ENCODE measurements around the gene FLOT2. TPM values are rescaled to one million over a fixed set of nuclear protein-coding genes. Genes with fewer than 3 reads are reported as not detected.
"Not testable (repeated sequence)": the region's sequence is repeated elsewhere in the genome, so short reads cannot be mapped to it uniquely, and the experiment has no call there.

The FLOT2 gene
- total RNA-seq, 2 experiments from 2014 or later: 89.8 to 96.5 TPM

DNA sequence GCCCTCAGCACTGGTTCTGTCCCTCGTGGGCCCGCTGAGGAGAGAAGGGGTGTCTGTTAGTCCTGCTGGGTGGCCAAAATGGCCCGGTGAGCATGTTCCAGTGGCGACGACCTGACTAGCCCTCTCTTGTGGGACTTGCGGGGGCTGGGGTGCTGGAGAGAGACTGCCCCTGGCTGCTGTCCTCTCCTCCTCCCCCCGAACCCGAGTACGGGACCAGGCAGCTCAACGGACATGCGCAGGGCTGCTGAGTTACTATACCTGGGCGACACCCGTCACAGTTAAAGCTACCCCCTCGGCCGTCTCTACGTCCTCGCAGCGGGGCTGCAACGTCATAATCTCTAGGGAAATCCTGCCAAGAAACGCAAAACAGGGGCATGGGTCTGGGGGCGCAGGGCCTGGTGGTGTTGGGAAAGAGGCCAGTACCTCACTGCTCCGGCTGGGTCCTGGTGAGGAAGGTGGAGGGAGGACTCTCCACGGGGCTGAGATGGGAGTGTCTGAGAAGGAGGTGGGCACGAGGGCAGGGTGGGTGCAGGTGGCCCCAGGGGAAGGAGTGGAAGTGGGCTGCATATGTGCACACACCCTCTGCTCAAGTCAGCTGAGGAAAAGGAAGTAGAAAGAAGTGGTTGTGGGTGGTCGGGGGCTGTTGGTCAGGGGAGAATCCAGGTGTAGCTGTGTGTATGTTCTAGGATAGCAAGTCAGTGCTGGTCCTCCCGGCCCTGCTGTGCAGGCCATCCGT is 13.4 kb downstream of the FLOT2 start:
- POLR2A ChIA-PET: no interaction called here
- CTCF ChIA-PET: interaction anchor here (0.9 to 2.0 kb wide), 3 partner anchors 8 to 35 kb away, joined by 3 to 5 read pairs (median 3); no protein-coding TSS in a partner anchor

DNA sequence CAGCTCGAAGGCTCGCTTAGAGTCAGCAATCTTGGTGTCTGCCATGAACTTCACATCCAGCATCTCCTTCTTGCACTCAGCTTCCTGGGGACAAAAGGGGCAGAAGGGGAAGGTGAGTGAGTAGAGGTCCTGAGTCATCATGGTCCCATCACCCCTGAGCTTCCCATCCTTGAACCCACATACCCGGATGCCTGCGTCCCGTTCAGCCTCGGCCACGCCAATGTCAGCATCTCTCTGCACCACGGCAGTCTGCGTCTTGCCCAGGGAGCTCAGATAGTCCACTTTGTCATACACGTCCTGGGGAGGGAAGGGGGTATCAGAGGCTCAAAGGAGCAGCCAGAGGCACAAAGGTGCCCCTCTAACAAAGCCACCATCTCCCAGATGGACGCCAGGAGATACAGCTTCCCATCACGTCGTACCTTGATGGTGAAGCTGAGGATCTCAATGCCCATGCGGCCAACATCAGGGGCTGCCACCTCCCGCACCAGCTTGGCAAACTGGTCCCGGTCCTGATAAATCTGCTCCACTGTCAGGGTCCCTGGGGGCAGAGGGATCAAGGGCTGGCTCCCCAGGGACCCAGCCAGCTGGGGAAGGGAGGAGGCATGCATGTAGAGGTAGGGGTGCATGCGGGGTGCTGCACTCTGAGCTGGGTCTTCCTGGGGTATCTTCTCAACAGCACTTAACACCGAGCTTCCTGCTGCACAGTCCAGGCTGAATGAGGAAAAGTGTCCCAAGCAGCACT is 15.2 kb downstream of the FLOT2 start:
- ChIA-PET POLR2A (interaction anchor here (0.7 to 1.2 kb wide), 2 partner anchors 10 to 14 kb away, joined by 3 to 5 read pairs; no protein-coding TSS in a partner anchor), CTCF (interaction anchor here (0.7 to 2.0 kb wide), 3 partner anchors 10 to 118 kb away, joined by 3 to 5 read pairs (median 3); no protein-coding TSS in a partner anchor)

DNA sequence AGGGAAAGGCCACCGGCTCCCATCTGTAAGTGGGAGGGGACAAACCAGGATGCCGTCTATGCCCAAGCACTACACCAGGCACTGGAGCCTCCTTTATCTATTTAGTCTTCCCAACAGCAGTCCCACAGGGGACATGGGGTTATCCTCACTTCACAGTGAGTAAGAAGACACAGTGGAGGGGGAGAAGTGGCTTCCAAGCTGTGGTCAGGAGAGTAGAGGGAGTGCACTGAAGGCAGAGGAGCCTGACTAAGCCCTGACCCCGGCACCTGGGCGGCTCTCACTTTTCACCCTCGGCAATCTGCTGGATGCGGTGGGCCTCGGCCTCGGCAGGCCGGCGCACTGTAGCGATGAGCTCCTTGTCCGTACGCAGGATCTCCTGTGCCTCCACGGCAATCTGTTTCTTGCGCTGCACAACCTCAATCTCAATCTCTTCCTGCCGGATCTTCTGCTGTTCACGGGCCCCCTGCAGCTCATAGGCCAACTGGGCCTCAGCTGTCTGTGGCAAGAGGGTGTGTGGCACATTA is 15.9 kb downstream of the FLOT2 start:
- CTCF ChIA-PET: no interaction called here

DNA sequence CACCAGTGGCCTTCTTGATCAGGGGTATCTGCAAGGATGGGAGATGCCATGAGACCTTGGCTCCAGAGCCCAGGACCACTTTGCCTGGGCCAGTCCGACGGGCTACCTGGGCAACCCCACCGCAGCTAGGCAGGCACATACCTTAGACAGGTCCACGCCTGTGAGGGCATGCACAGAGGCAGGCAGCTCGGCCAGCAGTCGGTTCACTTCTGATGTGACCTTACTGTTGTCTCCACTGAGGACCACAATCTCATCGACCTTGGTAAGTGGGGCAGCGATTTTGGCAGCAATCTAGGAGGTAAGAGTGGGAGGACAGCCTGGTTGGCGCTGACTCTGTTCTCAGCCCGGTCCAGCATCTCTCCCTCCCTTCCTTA is 17.0 kb downstream of the FLOT2 start:
- POLR2A ChIA-PET: no interaction called here
- CTCF ChIA-PET: interaction anchor here (1.3 kb wide), 1 partner anchor 9 kb away, joined by 3 read pairs; no protein-coding TSS in a partner anchor

More for the DNA sequence above, 15.9 kb downstream of the FLOT2 start:
- POLR2A ChIA-PET: interaction anchor here (1.2 kb wide), 1 partner anchor 11 kb away, joined by 3 read pairs; no protein-coding TSS in a partner anchor

DNA sequence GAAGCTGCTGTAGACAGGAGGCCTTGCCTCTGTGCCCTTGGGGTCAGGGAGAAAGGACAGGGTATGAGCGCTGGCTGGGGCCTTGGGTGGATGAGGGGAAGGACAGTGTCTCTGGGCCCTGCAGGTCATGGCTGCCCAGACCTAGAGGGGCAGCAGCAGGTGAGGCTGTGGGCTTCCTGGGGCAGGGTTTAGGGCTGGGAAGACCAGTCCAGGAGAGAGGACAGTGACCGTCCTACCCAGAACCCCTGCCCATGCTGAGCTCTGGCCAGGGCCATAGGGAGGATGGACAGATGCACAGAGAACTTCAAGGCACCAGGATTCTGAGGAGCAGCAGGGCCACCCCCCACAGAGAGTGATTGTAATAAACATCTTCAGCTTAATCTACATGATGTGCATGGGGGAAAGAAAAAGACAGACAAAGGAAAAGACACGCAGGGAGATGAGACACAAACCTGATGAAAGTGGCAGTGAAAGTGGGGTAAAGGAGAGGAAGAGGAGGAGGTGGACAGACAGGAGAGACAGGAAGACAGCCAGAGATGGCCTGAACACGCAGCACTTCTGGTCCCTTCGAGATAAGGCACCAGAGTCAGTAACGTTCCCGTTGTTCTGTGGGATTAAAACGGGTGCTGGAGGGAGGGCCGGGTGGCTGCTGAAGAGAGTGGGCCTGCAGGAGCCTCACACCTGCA is 17.5 kb downstream of the FLOT2 start:
- ChIA-PET CTCF (interaction anchor here (1.2 to 1.3 kb wide), 2 partner anchors 10 to 13 kb away, joined by 3 to 4 read pairs; no protein-coding TSS in a partner anchor), POLR2A (interaction anchor here (0.9 kb wide), 1 partner anchor 69 kb away, joined by 3 read pairs; no protein-coding TSS in a partner anchor)

DNA sequence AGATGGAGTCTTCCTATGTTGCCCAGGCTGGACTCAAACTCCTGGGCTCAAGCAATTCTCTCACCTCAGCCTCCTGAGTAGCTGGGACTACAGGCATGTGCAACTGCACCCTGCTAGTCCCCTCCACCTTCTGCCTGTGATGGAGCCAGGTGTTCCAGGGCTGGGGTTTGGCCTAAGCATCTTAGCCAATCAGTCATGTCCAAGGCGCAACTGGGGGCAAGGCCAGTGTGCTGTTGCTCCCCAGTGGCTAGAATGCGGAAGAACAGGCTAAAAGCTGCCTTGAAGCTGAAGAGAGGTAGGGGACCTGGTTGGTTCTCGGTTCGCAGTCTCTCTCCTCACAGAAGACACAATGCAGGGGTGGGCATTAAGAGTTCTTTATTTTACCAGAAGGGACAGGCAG is 18.6 kb downstream of the FLOT2 start:
- POLR2A ChIA-PET: interaction anchor here (0.9 kb wide), 1 partner anchor 68 kb away, joined by 3 read pairs; no protein-coding TSS in a partner anchor
- CTCF ChIA-PET: interaction anchor here (0.8 to 1.3 kb wide), 4 partner anchors 11 to 152 kb away, joined by 3 to 4 read pairs (median 3); no protein-coding TSS in a partner anchor

DNA sequence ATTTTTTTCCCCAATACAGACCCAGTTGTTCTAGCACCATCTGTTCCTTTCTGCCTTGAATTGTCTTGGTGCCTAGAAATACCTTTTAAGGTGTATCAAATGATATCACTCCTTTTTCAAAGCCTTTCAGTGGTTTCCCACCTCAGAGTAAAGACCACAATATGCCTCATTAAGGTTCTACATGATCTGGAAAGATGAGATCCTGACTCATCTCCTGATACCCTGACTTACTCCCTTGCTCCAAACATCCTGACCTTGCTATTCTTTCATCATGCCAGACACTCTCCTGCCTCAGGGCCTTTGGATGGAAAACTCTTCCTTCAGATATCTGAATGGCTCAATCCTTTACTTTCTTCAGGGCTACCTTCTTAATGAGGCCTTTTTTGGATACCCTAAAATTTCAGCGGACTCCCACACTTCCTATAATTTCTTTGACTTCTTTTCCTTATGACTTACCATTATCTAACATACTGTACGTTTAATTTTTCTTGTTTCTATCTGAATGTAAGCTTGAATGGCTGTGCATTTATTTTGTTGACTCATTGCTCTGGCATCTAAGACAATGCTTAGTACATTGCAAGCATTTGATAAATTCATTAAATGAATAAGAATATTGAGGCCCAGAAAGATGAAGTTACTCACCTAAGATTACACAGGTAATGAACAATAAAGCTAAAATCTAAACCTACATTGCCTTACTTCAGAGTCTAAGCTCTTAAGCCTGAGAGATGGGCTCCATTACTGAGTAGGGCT is 19.2 kb downstream of the FLOT2 start:
- CTCF ChIA-PET: interaction anchor here (0.8 to 1.2 kb wide), 3 partner anchors 14 to 152 kb away, joined by 3 to 4 read pairs (median 3); no protein-coding TSS in a partner anchor
- POLR2A ChIA-PET: no interaction called here

DNA sequence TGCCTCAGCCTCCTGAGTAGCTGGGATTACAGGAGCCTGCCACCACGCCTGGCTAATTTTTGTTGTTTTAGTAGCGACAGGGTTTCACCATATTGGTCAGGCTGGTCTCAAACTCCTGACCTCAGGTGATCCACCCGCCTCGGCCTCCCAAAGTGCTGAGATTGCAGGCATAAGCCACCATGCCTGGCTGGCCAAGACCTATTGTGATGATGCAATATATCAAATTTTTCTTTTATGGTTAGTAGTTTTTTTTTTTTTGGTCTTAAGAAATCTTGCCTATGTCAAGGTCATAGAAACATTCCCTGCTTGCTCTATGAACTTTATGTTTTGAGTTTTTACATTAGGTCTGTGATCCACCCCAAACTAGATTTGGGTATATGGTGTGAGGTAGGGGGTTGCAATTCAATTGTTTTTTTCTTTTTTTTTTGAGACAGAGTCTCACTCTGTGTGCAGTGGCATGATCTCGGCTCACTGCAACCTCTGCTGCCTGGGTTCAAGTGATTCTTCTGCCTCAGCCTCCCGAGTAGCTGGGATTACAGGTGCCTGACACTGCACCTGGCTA is 20.3 kb downstream of the FLOT2 start:
- CTCF ChIA-PET: not testable (repeated sequence)
- POLR2A ChIA-PET: interaction anchor here (0.6 kb wide), 1 partner anchor 37 kb away, joined by 12 read pairs; no protein-coding TSS in a partner anchor

DNA sequence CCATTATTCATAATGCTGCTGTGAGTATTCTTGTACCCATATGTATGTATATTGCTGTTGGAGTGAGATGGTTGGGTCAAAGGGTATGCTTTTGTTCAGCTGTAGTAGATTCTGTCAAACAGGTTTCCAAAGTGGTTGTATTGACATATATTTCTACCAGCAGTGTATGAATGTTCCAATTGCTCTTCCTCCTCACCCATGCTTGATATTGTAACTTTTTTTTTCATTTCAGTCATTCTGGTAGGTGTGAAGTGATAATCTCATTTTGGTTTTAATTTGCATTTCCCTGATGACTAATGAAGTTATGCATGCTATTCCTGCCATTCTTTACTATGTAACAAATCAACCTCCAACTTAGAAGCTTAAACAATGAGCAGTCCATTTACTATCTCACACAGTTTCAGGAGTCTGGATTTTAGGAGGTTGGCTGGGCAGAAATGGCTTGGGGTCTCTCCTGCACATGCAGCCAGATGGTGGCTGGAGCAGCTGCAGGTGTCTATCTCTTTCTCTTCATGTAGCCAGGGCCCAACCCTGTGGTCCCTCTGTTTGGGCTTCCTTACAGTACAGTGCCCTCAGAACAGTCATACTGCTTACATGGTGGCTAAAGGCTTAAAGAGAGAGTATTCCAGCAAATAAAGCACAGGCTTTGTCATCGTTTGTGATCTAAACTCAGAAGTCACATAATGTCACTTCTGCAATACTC is 21.5 kb downstream of the FLOT2 start:
- ChIA-PET CTCF (interaction anchor here (0.9 to 2.6 kb wide), 2 partner anchors 15 to 112 kb away, joined by 4 to 8 read pairs; no protein-coding TSS in a partner anchor), POLR2A (no interaction called here)

DNA sequence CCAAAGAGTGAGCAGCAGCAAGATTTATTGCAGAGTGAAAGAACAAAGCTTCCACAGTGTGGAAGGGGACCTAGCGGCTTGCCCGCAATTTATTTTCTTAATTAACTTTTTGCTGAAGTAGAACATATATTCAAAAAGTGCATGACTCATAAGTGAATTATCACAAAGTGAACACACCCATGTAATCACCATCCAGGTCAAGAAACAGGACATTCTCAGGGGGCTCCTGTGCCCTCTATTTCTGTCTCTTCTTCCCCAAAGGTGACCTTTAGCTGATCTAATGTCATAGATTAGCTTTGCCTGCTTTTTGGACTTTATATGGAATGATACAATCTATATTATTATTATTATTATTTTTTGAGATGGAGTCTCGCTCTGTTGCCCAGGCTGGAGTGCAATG is 22.8 kb downstream of the FLOT2 start:
- POLR2A ChIA-PET: no interaction called here
- CTCF ChIA-PET: interaction anchor here (2.6 kb wide), 1 partner anchor 111 kb away, joined by 8 read pairs; no protein-coding TSS in a partner anchor

DNA sequence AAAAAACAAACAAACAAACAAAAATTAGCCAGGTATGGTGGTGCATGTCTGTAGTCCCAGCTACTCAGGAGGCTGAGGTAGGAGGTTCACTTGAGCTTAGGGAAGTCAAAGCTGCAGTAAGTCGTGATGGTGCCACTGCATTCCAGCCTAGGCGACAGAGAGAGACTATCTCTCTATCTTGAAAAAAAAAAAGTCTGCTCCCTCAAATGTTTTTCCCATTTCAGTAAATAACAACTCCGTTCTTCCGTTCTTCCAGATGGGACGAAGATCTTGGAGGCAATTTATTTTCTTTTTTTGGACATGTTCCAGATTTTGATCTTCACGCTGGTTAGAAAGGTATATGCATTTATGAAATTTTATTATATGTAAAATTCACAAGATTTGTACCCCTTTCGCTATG is 23.7 kb downstream of the FLOT2 start:
- POLR2A ChIA-PET: no interaction called here
- CTCF ChIA-PET: interaction anchor here (2.6 kb wide), 1 partner anchor 110 kb away, joined by 8 read pairs; no protein-coding TSS in a partner anchor

DNA sequence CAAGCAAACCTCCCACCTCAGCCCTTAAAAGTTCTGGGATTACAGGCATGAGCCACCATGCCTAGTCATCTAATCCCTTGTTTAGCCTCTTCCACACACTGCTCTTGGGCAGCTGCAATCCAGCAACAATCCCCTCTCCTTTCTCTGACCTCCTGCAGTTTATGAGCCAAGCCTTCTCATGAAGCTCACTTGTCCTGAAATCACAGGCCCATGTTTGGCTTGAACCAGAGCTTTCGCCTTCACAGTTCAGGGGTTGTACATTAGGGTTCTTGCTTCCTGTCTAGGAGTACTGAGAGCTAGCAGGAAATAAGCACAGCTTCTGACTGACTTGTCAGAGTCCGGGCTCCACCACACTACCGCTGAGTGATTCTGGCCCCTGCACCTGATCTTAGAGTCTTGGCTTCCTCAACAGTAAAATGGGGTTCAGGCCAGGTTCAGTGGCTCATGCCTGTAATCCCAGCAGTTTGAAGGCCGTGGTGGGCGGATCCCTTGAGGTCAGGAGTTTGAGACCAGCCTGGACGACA is 26.4 kb downstream of the FLOT2 start:
- CTCF ChIA-PET: interaction anchor here (0.7 to 1.4 kb wide), 9 partner anchors 22 to 95 kb away, joined by 3 to 5 read pairs (median 3); partner anchors contain the start of gene FAM222B
- POLR2A ChIA-PET: interaction anchor here (0.6 to 1.0 kb wide), 2 partner anchors 22 to 119 kb away, joined by 4 read pairs; no protein-coding TSS in a partner anchor

DNA sequence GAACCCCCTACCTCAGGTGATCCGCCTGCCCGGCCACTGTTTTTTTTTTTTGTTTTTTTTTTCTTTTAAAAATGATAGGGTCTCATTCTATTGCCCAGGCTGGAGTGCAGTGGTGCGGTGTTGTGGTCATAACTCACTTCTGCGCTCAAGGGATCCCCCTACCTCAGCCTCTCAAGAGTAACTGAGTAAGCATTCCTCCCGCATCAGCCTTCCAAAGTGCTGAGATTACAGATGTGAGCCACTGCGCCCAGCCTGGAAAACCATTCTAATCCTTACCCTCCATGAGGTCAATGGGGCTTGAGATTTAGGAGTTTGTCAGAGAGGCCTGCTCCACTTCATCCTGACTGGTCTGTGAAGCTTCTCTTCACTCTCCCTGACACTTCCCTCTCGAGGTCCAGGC is 30.3 kb downstream of the FLOT2 start:
- POLR2A ChIA-PET: no interaction called here
- CTCF ChIA-PET: interaction anchor here (1.3 to 1.5 kb wide), 2 partner anchors 19 to 35 kb away, joined by 3 to 5 read pairs; no protein-coding TSS in a partner anchor

DNA sequence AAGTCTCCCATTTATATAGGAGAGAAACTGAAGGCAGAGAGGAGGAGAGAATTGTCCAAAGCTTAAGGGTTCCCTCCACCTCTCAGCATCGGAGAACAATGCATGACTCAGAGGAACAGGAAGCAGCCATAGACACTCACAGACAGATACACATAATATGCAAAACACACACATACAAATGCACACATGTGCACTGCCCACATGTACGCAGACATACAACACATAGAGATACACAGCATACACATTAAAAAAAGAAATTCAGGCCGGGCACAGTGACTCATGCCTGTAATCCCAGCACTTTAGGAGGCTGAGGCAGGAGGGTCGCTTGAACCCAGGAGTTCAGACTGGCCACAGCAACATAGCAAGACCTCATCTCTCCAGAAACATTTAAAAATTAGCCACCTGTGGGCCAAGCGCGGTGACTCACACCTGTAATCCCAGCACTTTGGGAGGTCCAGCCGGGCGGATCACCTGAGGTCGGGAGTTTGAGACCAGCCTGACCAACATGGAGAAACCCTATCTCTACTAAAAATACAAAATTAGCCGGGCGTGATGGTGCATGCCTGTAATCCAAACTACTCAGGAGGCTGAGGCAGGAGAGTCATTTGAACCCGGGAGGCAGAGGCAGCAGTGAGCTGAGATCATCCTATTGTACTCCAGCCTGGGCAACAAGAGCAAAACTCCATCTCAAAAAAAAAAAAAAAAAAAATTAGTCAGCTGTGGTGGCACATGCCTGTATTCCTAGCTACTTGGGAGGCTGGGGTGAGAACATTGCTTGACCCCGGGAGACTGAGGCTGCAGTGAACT is 31.4 kb downstream of the FLOT2 start:
- ChIA-PET CTCF (interaction anchor here (1.3 to 1.7 kb wide), 3 partner anchors 16 to 36 kb away, joined by 3 to 5 read pairs (median 3); no protein-coding TSS in a partner anchor), POLR2A (no interaction called here)

DNA sequence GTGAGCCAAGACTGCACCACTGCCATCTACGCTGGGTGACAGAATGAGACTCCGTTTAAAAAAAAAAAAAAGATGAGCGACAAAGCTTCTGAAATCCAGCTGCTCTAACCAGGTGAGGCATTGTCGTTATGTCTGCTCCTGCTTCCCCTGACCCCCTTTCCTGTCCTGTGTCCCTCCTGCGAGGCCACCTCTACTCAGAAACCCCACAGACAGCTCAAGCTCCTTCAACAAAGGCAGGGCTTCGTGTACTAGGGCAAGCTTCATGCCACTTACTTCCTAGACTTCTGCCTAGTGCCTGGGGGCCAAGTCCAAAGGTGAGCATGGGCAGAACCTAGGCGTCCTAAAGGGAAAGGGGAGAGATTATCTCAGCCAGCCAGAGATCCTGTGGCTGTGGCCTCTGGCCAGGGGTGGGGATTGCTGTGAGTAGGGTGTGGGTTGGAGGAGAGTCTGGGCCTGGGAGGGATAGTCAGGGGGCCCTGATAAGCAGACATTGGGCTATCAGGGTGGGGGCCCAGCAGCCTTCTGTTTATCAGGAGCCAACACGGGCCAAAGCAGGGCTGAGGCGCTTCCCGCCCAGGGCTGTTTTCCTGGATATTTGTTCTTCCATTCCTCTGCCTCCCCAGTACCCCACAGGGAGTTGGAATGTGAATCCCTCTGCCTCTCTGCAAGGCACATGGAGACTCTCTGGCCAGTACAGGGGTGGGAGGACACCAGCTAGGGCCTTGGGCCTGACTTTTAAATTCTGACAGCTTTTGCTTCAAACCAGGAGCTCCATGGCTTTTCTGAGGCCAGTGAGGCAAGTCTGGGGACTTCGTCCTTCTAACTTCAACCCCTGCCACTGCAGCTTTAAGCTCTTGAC is 32.3 kb downstream of the FLOT2 start:
- POLR2A ChIA-PET: interaction anchor here (0.6 kb wide), 1 partner anchor 137 kb away, joined by 3 read pairs; the partner anchor contains the start of gene NEK8
- CTCF ChIA-PET: interaction anchor here (1.7 kb wide), 1 partner anchor 15 kb away, joined by 3 read pairs; no protein-coding TSS in a partner anchor
